Liver (tissue), 3 donors: ENCODE results near the gene ALDOA.

Experiments used
- JUND ChIP-seq, 2 donors: IDR thresholded peaks; 2 replicates each; pipeline ENCODE4 v1.6.1; 2016; ENCODE audit warnings: antibody characterized with exemption in 2 of 2
- NR2F2 ChIP-seq: IDR thresholded peaks from 2 replicates; pipeline ENCODE4 v1.6.1; 2016; ENCODE audit warnings: antibody characterized with exemption
- RAD21 ChIP-seq, 2 donors: IDR thresholded peaks; 2 replicates each; pipeline ENCODE4 v1.6.1; 2016; ENCODE audit warnings: antibody characterized with exemption in 2 of 2, mild to moderate bottlenecking in 2 of 2
- RXRA ChIP-seq, 2 donors: IDR thresholded peaks; 2 replicates each; pipeline ENCODE4 v1.6.1; 2017 to 2018; ENCODE audit warnings: antibody characterized with exemption in 2 of 2, mild to moderate bottlenecking in 1 of 2
- TAF1 ChIP-seq: conservative IDR thresholded peaks from 2 replicates; pipeline ENCODE4 v1.6.1; 2016; ENCODE audit warnings: antibody characterized with exemption, mild to moderate bottlenecking
- YY1 ChIP-seq: IDR thresholded peaks from 2 replicates; pipeline ENCODE4 v1.6.1; 2016; ENCODE audit warnings: antibody characterized with exemption, mild to moderate bottlenecking
- TF ChIP-seq, protein P1 (sequence below): IDR thresholded peaks from 2 replicates; pipeline ENCODE4 v1.6.1; 2016; ENCODE audit warnings: antibody characterized with exemption
- TF ChIP-seq, protein P2 (sequence below): fragments of 150-350 bp; IDR thresholded peaks from 2 replicates; pipeline ENCODE4 v1.5.1; 2017; ENCODE audit warnings: improper control_type of control experiment, low read depth, low read length; ENCODE audit not compliant: missing input control
- TF ChIP-seq, protein P3 (sequence below): IDR thresholded peaks from 2 replicates; pipeline ENCODE4 v1.6.1; 2016; ENCODE audit warnings: antibody characterized with exemption, mild to moderate bottlenecking
- donor health status: healthy.
- donor health status: healthy.

DNA sequence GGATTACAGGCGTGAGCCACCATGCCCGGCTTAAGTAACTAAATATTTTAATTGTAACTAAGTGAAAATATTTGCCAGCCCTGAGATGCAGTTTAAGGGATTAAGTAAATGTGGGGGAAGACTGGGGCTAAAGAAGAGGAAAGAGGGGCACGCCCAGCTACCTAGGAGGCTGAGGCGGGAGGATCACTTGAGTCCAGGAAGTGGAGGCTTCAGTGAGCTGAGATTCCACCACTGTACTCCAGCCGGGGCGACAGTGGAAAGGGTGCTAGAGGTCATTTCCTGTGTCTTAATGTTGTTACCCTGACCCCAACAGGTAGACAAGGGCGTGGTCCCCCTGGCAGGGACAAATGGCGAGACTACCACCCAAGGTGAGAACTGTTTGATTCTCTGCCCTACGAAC, 2.8 kb downstream of the ALDOA start:
- TF ChIP-seq, protein P1, sequence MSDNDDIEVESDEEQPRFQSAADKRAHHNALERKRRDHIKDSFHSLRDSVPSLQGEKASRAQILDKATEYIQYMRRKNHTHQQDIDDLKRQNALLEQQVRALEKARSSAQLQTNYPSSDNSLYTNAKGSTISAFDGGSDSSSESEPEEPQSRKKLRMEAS = no peak
- TF ChIP-seq, protein P2, sequence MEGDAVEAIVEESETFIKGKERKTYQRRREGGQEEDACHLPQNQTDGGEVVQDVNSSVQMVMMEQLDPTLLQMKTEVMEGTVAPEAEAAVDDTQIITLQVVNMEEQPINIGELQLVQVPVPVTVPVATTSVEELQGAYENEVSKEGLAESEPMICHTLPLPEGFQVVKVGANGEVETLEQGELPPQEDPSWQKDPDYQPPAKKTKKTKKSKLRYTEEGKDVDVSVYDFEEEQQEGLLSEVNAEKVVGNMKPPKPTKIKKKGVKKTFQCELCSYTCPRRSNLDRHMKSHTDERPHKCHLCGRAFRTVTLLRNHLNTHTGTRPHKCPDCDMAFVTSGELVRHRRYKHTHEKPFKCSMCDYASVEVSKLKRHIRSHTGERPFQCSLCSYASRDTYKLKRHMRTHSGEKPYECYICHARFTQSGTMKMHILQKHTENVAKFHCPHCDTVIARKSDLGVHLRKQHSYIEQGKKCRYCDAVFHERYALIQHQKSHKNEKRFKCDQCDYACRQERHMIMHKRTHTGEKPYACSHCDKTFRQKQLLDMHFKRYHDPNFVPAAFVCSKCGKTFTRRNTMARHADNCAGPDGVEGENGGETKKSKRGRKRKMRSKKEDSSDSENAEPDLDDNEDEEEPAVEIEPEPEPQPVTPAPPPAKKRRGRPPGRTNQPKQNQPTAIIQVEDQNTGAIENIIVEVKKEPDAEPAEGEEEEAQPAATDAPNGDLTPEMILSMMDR = no peak
- TF ChIP-seq YY1 (no peak), NR2F2 (no peak), JUND (IDR thresholded peaks at IDR 0.05) (no peak), RAD21 (IDR thresholded peaks at IDR 0.05) (no peak), RXRA (IDR thresholded peaks at IDR 0.05) (no peak), TAF1 (no peak)
- TF ChIP-seq, protein P3, sequence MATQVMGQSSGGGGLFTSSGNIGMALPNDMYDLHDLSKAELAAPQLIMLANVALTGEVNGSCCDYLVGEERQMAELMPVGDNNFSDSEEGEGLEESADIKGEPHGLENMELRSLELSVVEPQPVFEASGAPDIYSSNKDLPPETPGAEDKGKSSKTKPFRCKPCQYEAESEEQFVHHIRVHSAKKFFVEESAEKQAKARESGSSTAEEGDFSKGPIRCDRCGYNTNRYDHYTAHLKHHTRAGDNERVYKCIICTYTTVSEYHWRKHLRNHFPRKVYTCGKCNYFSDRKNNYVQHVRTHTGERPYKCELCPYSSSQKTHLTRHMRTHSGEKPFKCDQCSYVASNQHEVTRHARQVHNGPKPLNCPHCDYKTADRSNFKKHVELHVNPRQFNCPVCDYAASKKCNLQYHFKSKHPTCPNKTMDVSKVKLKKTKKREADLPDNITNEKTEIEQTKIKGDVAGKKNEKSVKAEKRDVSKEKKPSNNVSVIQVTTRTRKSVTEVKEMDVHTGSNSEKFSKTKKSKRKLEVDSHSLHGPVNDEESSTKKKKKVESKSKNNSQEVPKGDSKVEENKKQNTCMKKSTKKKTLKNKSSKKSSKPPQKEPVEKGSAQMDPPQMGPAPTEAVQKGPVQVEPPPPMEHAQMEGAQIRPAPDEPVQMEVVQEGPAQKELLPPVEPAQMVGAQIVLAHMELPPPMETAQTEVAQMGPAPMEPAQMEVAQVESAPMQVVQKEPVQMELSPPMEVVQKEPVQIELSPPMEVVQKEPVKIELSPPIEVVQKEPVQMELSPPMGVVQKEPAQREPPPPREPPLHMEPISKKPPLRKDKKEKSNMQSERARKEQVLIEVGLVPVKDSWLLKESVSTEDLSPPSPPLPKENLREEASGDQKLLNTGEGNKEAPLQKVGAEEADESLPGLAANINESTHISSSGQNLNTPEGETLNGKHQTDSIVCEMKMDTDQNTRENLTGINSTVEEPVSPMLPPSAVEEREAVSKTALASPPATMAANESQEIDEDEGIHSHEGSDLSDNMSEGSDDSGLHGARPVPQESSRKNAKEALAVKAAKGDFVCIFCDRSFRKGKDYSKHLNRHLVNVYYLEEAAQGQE = no peak
